ENCODE measurements around the gene NTRK1.

NTRK1 gene

DNA sequence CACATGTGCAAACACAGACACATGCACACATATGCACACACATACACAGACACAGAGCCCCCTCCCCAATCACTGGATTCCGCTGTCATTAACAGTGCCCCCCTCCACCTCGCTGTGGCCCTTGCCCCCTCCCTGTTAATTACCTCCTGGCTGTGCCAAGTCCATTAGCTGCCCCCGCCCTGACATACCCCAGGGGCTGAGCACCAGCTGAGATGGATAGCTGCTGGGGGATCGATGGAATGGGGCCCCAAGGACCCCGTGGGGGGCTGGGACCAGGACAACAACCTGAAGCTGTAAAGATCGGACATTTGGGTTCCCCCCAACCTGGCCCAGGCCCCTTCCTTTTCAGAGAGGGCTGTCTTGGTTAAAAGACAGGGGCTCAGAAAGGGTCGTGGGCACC lies 23.3 kb downstream of the NTRK1 start:
- no peak for DNase-seq

DNA sequence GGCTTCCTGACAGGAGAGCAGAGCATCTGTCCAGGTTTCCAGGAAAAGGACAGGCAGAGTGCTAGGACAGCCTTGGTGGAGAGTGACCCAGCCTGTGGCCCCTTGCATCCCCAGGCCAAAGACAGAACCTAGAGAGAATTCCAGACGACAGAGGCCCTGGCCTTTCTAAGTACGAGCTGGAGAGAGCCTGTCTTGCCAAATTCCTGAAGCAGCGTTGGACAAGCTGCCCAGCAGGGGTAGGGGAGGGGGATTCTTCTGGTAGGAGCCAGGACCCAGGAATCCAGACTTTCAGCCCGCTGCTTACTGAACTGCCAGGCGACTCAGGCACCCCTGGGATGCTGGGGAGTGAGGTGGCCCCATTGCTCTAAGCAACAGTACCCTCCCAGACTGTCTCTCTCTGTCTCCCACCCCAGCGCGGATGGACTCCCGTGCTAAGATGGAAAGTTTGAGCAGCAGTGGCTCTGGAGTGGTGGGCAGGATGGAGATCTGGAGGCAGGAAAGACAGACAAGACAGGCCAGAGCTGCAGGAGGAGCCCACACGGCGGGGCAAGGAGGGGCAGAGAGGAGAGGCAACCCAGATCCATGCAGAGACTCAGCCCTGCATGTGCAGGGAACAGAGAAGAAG lies 24.0 kb downstream of the NTRK1 start:
- no peak for DNase-seq

DNA sequence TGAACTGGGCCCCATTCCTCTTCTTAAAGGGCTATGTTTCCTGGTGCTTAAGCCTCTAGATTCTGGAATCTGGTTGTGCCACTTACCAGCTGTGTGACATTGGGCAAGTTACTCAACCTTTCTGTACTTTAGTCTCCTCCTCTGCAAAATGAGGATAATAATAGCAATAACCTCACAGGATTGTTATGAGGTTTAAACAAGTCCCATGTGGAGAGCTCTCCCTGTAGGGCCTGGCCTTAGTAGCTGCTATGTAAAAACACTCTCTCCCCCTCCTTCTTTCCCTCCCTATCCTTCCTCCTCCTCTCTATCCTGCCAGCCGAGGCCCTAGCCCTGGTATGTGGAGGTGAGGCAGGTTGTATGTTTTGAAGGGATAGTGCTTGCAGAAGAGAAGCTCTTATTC lies 24.6 kb downstream of the NTRK1 start:
- no peak for DNase-seq

DNA sequence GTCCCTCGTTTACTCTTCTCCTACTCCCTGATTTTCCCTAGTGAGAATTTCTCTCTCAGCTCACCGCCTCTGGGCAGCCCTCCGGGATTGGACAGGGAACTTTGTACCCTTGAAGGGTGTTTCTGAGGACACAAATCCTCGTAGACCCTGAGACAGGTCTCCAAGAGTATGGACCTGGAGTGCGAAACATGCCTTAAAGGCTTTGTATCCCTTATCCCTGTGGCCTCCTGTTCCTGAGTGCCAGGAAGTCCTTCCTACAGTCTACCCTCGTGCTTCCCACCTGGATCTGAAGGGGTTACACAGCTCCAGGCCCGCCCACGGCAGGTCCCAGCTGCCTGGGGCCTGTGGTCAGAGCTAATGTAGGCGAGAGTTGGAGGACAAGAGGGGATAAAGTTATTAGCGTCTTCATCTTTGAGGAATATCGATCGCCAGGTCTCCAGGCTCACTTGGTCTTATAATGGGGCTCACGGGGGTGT lies 25.3 kb downstream of the NTRK1 start:
- no peak for DNase-seq

DNA sequence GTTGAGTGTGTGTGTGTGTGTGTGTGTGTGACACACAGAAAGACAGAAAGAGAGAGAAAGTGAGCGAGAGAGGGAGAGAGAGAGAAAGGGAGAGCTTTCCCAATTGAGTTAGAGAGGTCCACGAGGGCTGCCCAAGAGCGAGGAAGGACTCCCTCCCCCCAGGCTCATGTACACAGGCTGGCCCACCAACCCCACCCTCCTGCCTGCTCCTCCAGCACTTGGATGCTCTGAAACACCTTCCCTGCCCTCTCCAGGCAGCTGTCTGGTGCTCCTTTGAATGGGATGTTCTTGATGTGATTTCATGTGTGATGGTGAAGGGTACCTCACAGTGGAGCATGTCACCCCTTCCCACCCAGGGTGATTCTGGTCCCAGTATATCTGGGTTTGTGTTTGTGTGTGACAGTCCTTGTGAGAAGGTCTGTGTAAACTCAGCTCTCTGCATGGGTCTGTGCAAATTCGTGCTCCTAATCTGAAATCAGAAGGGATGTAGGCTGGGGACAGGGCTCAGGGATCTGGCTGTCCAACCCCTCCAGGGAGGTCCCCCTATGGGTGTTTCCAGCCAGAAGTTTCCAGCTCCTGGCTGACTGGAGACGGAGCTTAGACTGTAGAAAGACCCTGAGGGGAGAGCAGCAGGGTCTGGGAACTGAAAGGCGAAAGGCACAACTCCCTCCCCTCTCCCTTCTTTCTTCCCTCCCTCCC lies 26.1 kb downstream of the NTRK1 start:
- DNase-seq: no peak

DNA sequence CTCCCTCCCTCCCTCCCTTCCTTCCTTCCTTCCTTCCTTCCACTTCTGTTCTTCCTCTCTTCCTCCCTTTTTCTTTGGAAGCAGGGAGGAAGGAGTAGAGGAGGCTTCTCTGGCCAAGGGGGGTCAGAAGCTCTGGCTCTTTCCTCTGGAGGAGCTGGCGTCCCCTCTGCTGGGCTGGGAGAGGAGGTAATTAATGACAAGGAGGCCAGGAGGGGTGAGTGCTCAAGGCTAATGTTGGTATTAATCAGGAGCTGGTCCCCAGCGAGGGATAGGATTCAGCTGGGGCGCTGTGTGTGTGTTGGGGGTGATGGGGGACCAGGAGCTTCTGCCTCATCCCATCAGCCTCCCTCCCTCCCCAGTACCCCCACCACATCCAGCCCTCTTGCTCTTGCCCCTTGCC lies 26.7 kb downstream of the NTRK1 start:
- no peak for DNase-seq

DNA sequence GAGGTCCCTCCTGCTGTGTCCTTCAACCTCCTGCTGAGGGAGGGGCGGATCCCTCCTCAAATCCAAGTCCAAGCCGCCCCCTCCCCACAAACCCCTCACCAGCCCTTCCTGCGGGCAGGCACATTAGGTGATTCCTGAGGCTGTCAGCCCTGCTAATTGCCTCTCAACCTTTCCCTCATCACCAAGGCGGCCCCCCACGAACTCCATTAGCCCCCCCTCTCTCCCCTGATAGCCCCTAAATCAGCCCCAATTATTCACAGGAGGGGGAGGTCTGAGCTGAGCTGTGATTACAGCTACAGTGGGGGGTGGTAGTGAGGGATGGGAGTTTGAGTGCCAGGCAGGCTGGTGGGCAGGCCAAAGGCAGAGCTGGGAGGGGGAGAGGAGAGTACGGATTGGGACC lies 27.1 kb downstream of the NTRK1 start:
- no peak for DNase-seq

DNA sequence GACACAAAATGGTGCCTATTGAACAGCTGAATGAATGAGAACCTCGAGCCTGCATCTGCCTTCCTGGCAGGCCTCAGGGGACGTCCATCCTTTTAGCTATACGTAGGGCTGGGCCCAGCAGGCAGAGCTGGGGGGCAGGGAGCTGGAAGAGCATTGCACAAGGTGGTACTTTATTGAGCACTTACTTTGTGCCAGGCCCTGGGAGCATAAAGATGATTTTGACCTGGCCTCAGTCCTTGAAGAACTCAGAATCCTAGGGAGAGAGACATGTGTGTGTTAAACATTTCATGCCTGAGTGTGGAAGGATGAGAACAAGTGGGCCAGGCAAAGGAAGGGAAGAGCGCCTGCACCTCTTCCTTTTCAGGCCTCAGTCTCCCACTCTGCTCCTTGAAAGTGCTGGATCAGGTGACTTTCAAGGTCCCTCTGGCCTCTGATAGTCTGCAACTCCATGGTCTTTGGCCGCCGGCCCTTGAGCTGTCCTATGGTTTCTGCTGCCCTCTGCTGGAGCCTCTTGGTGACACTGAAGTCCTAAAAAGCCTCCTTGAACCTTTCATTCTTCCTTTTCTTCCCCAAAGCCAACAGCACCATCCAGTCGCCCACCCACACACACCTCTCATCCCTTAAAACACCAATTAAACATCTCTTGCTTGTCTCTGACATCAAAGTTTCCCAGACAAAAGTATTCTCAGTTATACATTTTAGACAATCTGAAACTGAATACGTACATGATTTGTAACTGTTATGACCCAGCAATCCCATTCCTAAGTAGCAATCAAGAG lies 29.3 kb downstream of the NTRK1 start:
- DNase-seq: peak; percentile 81

DNA sequence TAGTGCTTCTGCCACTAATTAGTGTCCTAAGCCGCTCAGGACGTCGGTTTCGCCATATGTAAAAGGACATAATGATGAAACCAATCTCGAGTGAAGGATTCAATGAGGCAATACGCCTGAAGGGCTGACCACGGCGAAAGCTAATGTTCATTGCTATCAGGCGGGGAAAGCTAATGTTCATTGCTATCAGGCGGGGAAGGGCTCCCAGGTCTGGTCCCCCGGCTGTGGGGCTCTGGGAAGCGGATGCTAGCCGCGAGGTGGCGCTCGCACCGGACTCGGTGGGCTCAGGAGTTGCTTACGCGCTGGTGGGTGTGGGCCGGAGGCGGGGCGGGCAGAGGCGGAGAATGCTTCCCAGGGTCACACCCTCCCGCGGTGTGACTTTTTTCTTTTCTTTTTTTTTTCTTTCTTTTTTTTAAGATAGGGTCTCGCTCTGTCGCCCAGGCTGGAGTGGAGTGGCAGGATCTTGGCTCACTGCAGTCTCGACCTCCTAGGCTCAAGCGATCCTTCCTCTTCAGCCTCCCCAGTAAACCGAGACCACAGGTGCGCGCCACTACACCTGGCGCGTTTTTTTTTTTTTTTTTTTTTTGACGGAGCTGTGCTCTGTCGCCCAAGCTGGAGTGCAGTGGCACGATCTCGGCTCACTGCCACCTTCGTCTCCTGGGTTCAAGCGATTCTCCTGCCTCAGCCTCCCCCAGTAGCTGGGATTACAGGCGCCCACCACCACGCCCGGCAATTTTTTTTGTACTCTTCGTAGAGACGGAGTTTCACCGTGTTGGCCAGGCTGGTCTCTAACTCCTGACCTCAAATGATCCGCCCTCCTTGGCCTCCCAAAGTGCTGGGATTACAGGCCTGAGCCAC lies 31.8 kb downstream of the NTRK1 start:
- peak; percentile 93 for DNase-seq

DNA sequence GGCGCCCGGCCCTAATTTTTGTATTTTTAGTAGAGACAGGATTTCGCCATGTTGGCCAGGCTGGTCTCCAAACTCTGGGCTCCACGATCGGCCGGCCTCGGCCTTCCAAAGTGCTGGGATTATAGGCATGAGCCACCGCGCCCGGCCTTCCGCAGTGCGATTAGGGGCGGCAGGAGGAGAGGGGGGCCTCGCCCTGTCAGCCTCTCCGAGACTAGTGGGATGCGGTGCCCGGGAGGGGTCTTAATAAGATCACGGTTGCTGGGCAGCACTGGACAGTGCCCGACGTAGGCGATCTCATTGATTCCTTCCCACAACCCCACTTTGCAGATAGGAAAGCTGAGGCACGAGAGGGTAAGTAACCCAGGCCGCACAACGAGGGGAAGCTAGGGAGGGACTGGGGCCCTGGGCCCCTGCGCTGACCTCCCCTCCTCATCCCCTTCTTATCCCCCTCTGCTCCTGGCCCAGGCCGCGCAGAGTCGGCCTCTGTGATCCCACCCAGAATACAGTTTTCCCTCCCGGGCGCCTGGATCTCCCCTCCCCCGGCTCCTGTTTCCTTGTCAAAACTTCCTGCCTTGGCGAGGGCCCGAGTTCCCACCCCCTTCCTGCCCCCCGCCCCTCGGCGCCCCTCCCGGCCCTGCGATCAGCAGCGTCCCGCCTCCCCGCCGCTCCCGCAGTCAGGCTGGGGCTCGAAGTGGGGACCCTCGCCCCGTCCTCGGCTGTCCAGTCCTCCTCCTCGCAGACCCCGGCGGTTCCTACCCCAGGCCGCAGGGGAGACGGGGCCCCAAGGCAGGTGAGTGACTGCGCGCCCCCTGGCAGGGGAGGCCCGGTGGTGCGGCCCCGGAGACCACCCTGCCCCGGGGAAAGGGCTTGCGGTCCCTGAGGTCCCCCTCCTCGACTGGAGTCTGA lies 32.6 kb downstream of the NTRK1 start, which contains the start of gene PEAR1:
Gene PEAR1 (plus strand): TSS at position 671 of the 906 bp plus-strand sequence. CDS start 10,209 bp downstream, outside the sequence.
- DNase-seq: no peak

DNA sequence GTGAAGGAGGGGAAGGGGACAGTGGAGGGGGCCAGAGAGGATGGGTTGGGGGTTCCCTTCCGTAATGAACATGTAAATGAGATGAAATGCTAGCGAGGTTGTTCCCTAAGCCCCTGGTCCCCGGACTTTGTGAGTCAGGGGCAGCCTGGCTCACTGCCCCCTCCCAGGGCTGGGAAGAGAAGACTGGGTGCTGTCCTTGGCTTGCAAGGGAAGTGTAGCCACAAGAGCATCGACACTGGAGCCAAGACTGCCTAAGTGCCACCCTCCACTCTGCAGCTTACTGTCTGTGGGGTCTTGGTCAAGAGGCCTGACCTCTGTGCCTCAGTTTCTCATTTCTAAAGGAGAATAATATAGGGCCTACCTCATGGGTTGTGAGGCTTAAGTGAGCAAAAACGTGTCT lies 33.3 kb downstream of the NTRK1 start:
- DNase-seq: no peak

DNA sequence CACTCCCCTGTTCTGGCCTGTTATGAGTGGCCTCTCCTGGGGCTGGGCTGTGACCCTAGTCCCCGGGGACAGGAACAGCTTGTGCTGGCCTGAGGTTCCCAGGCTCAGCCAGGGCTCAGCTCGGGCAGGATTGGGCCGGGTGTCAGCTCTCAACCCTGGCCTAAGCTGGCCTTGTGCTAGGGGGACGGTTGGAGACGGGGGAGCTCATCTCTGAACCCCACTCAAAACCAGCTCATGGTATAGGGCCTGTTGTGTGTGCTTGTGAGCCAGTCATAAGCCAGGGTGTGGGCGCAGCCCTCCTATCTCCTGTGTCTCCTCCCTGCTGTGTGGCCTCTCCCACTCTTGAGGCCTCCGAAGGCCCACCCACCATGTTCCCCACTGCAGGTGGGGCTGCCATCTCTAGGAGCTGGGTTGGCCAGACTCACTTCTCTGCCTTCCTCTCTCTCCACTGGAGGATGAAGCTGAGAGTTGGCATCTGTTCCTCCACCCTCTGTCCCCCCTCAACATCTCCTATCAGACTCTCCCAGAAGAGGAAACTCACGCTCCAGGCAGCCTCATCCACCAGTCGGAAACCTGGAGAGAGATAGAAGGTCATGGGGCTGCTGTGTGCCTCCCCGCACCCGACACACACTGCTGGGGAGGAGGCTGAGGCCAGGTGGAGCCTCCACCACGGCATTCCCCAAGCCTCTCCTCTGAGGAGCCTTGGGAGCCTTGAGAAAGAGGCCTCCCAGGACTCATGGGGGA lies 34.2 kb downstream of the NTRK1 start:
- no peak for DNase-seq

DNA sequence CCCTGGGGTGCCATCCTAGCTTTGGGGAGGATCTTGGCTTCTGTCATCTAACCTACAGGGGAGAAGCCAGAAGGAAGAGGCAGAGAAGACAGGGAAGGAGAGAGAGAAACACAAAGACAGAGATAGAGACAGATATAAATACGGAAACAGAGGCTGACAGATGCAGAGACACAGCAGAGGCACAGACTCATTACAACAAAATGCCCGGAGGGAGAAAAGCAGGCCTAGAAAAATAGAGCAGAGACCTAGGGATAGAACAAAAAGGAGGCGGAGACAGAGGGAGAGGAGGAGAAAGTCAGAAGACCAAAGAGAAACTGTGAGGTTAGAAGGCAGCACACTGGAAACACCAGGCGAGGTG lies 34.8 kb downstream of the NTRK1 start:
- DNase-seq: no peak

DNA sequence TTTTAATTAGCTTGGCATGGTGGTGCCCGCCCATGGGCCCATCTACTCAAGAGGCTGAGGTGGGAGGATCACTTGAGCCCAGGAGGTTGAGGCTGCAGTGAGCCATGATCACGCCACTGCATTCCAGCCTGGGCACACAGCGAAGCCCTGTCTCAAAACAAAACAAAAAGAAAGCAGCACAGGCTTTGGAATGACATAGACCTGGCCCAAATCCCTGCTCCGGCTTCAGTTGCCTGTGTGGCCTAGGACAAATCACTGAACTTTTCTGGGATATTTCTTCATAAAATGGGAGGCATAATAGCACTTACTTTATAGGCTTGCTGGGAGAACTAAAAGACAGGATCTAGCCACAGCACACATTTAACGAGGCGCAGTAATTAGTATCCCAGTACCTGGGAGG lies 35.3 kb downstream of the NTRK1 start:
- no peak for DNase-seq

DNA sequence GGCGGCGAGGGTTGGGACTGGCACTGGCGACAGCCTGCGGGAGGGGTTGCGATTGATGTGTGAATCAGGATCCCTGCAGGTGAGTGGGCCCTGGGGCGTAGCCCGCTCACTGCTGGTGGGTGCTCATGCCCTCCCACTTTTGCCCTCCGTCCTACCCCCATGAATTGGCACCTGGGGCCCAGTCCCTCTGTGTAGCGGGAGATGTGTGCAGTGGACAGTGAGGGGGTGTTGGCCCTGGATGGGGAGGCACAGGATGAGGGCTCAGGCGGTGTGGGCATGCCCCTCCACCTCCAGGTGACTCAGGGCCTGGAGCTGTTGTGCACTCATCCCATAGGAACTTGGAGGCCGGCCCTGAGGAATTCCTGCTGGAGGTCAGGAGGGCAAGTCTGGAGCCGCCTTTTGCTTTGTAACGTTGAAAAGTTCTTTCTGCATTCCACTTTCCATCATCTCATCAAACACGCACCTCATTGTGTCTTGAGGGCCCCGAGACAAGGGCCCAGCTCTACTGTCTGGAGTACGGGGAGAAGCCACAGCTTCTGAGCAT lies 35.9 kb downstream of the NTRK1 start:
- DNase-seq: no peak

DNA sequence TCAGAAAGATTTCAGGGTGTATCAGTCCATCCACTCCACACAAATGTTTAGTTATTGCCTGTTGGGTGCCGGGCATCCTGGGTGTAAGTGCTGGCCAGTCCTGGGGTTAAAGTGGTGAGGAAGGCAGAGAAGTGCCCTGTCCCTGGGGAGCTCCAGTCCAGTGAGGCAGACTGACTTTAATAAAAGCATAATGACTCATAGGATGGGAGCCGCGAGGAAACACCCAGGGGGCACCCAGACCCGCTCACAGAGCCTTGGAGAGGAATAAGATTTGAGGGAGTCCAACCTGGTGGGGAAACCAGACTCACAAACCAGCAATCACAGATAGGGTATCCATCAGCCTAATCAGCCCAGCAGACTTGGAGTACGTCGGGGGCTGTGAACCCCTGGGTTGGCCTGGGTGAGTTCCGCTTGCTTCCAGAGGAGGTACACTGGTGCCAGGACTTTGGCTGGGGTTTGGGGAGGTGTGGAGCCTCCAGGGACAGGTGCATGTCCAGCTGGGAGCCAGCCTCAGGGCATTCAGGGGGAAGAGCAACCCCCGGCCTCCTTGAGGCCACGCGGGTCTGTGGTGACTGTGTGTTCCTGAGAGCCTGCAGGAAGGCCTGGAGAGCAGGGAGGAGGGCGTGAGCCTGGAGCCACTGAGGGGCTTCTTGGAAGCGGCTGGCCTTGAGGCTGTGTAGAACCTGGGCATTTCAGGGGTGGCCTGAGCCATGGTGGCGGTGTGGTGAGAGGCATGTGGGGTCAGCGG lies 36.6 kb downstream of the NTRK1 start:
- no peak for DNase-seq

DNA sequence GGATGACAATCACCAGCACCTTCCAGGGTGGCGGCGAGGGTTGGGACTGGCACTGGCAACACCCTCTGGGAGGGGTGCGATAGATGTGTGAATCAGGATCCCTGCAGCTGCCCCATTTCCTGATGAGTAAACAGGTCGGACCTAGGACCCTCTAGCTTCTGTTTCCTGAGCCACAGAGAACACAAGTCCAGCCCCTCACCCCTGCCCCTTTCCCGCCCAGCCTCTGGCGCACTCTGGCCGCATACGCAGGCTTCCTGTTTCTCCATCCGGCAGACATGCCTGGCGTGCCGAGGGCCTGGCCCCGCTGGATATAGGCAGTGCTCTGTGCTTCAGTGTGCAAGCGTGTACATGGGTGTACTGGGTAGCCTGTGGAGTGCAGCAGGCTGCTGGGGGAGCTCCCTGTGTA lies 37.5 kb downstream of the NTRK1 start:
- DNase-seq: no peak

DNA sequence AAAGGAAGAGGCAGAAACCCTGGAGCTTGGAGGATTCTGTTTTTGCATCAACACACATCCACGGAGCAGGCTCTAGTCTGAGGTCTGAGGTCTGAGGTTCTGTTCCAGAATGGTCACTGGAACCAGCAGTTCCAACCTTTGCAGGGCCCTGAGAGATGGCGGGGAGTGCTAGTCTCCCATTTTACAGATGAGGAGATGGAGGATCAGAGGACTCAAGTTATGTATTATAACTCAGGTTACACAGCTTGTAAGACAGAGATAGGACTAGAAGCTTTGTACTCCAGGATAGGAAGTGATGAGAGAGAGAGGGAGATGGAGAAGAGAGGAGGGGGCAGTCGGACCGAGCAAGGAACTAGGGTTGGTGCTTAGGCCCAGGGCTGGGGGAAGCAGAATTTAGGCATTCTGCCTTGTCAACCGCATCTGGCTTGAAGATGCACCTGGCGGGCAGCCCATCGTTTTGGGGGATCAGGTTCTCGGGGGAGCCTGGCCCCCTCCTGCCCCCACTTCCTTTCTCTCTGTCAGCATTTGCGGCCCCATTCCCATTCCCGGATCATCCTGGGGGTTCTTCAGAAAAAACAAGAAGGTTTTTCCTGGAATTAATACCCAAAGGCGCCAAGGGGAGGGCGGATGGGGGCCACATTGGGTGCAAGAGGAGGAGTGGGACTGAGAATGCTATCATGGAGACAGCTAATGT lies 38.5 kb downstream of the NTRK1 start:
- no peak for DNase-seq

DNA sequence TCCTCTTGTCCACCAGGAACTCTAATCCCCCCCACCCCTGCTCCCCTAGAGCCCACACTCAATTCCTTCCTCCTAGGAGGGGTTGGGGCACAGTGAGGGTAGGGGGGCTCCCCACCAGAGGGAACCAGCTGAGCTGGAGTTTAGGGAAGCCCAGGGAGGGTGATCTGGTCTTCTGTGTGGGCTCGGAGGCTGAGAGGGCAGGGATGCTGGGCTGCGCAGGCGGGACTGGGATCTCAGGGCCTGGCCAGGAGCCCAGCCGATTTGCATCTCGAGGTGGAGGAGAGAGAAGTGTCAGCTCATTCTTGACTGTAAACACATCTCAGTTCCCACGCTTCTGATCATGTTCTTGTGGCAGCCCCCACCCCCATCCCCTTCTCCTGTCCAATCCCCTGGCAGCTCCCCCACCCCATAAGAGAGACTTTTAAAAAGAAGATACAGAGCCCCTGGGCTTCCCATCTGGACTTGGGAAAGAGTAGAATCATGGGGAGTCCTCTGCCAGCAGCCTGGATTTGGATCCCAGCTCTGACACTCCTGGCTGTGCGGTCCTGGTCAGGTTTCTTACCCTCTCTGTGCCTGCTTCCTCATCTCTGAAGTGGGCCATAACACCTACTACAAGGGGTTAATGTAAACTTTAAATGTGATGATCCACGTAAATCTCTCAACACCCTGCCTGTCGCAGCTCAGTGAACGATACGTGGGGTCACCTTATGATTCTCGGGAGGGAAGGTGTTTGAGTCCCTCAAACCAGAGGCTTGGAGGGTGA lies 39.5 kb downstream of the NTRK1 start:
- DNase-seq: no peak

Measured in activated CD8-positive, alpha-beta memory T cell treated with anti-CD3 and anti-CD28 coated beads for 24 hours (primary cell).